ENCODE measurements around the gene RBM33. TPM values are rescaled to one million over a fixed set of nuclear protein-coding genes. Genes with fewer than 3 reads are reported as not detected.

RBM33 gene
- total RNA-seq, 1 experiment from 2014 or later: 81.8 TPM

- Mint-ChIP-seq H3K4me1 (peaks cover 39% of the 10 kb centered on the region), H3K27ac (peak overlapping the region; percentile 7; the same call in 1 of the 2 replicates), H3K4me3 (no peak overlapping the region), H3K36me3 (peaks cover 34% of the 10 kb centered on the region), H3K9me3 (peaks cover 1% of the 10 kb centered on the region), H3K27me3 (ENCODE audit: low read depth) (no peaks in the 10 kb centered on the region)
- TF ChIP-seq NR3C1 (CRISPR knock-in tag; conservative IDR thresholded peaks at IDR 0.05; ENCODE audit: low read depth): no peak
- CTCF ChIA-PET: interaction anchor here (0.9 kb wide), 1 partner anchor 82 kb away, joined by 3 read pairs; no protein-coding TSS in a partner anchor
- POLR2A ChIA-PET: no interaction called here
- DNase-seq (ENCODE audit: low spot score) (no peak), ATAC-seq (no peak)
Observed at GRCh38 chr7:155680864-155681263, 36.4 kb downstream of the RBM33 start.

- CTCF ChIA-PET: interaction anchor here (0.9 kb wide), 1 partner anchor 83 kb away, joined by 3 read pairs; no protein-coding TSS in a partner anchor
- Mint-ChIP-seq H3K27ac (no peak overlapping the region), H3K9me3 (peaks cover 5% of the 10 kb centered on the region), H3K4me3 (no peak overlapping the region), H3K36me3 (peaks cover 40% of the 10 kb centered on the region), H3K4me1 (peaks cover 38% of the 10 kb centered on the region), H3K27me3 (ENCODE audit: low read depth) (no peaks in the 10 kb centered on the region)
- POLR2A ChIA-PET: no interaction called here
- no peak for TF ChIP-seq SOX15 (CRISPR knock-in tag; IDR thresholded peaks at IDR 0.05)
- TF ChIP-seq PRRX2 (CRISPR knock-in tag; IDR thresholded peaks at IDR 0.05): no peak
- TF ChIP-seq ESRRA (CRISPR knock-in tag; IDR thresholded peaks at IDR 0.05; ENCODE audit: borderline replicate concordance): no peak
- TF ChIP-seq TEAD4 (CRISPR knock-in tag; IDR thresholded peaks at IDR 0.05): no peak
- TF ChIP-seq ZNF425 (CRISPR knock-in tag; conservative IDR thresholded peaks at IDR 0.05): no peak
- TF ChIP-seq GTF2I (CRISPR knock-in tag; conservative IDR thresholded peaks at IDR 0.05): no peak
- no peak for TF ChIP-seq SMAD3 (CRISPR knock-in tag; IDR thresholded peaks at IDR 0.05; ENCODE audit: borderline replicate concordance)
- no peak for TF ChIP-seq NFYB (CRISPR knock-in tag; conservative IDR thresholded peaks at IDR 0.05; ENCODE audit: low read depth)
- no peak for TF ChIP-seq RORB (CRISPR knock-in tag; IDR thresholded peaks at IDR 0.05)
- no peak for TF ChIP-seq OVOL2 (CRISPR knock-in tag; IDR thresholded peaks at IDR 0.05; ENCODE audit: borderline replicate concordance)
- TF ChIP-seq RELA (CRISPR knock-in tag; IDR thresholded peaks at IDR 0.05; ENCODE audit: borderline replicate concordance): no peak
- no peak for TF ChIP-seq ZSCAN18 (CRISPR knock-in tag; IDR thresholded peaks at IDR 0.05)
- TF ChIP-seq ETV6 (CRISPR knock-in tag; IDR thresholded peaks at IDR 0.05): no peak
- no peak for TF ChIP-seq ZBTB21 (CRISPR knock-in tag; IDR thresholded peaks at IDR 0.05; ENCODE audit: borderline replicate concordance)
- TF ChIP-seq ZNF512 (CRISPR knock-in tag; IDR thresholded peaks at IDR 0.05; ENCODE audit: borderline replicate concordance): no peak
- ATAC-seq (no peak), DNase-seq (ENCODE audit: low spot score) (no peak)
Observed at GRCh38 chr7:155681663-155682062, 37.2 kb downstream of the RBM33 start.

GRCh38 chr7:155682484-155682883 lies 38.0 kb downstream of the RBM33 start:
- Mint-ChIP-seq H3K4me1 (peaks cover 38% of the 10 kb centered on the region), H3K4me3 (no peak overlapping the region), H3K9me3 (peaks cover 5% of the 10 kb centered on the region), H3K27ac (0 out of 2 replicates have a peak overlapping the region, but pooled peaks have one; percentile 59), H3K27me3 (ENCODE audit: low read depth) (no peaks in the 10 kb centered on the region), H3K36me3 (peaks cover 46% of the 10 kb centered on the region)
- DNase-seq (ENCODE audit: low spot score) (no peak), ATAC-seq (no peak)
- no peak for TF ChIP-seq NFATC4 (CRISPR knock-in tag; IDR thresholded peaks at IDR 0.05)
- no peak for TF ChIP-seq KAT7 (CRISPR knock-in tag; IDR thresholded peaks at IDR 0.05; ENCODE audit: borderline replicate concordance)
- TF ChIP-seq OVOL2 (CRISPR knock-in tag; IDR thresholded peaks at IDR 0.05; ENCODE audit: borderline replicate concordance): no peak
- peak; percentile 40; the same call in 1 of the 2 replicates for TF ChIP-seq GABPB1 (CRISPR knock-in tag; IDR thresholded peaks at IDR 0.05)
- no peak for TF ChIP-seq AR (CRISPR knock-in tag; IDR thresholded peaks at IDR 0.05)
- CTCF ChIA-PET: no interaction called here
- POLR2A ChIA-PET: no interaction called here

Measured in WTC11 (cell line).